HG03139 (cell line): ENCODE data around the gene PFDN1.
A peak's percentile ranks its signal among the peaks of the same experiment; 100 is the strongest.
"Not testable (repeated sequence)": the region's sequence is repeated elsewhere in the genome, so short reads cannot be mapped to it uniquely, and the experiment has no call there.

Experiments
- ATAC-seq: cut with Tn5 transposase; IDR thresholded peaks from one replicate; pipeline ENCODE4 v1.9.1; 2021; ENCODE audit not compliant: unreplicated experiment

PFDN1 gene

GRCh38 chr5:140219068-140219991, 83.6 kb downstream of the PFDN1 start:
- no peak for ATAC-seq

- ATAC-seq = no peak
Measured at GRCh38 chr5:140217299-140218026, 85.4 kb downstream of the PFDN1 start.

- ATAC-seq = no peak
Measured at GRCh38 chr5:140216478-140217074, 86.3 kb downstream of the PFDN1 start.

- no peak for ATAC-seq
Measured at GRCh38 chr5:140215276-140215675, 87.6 kb downstream of the PFDN1 start.

- no peak for ATAC-seq
Measured at GRCh38 chr5:140214831-140215230, 88.1 kb downstream of the PFDN1 start.

GRCh38 chr5:140213370-140213983, 89.4 kb downstream of the PFDN1 start:
- no peak for ATAC-seq

GRCh38 chr5:140208065-140208464, 94.8 kb downstream of the PFDN1 start:
- no peak for ATAC-seq

- peak; percentile 78 for ATAC-seq
Measured at GRCh38 chr5:140207250-140207964, 95.5 kb downstream of the PFDN1 start.

- no peak for ATAC-seq
Measured at GRCh38 chr5:140205952-140206351, 96.9 kb downstream of the PFDN1 start.

- no peak for ATAC-seq
Measured at GRCh38 chr5:140205216-140205615, 97.7 kb downstream of the PFDN1 start.

- ATAC-seq = no peak
Measured at GRCh38 chr5:140202610-140203009, 100.3 kb downstream of the PFDN1 start.

GRCh38 chr5:140202078-140202477, 100.8 kb downstream of the PFDN1 start:
- no peak for ATAC-seq

GRCh38 chr5:140198915-140199314, 104.0 kb downstream of the PFDN1 start:
- not testable (repeated sequence) for ATAC-seq

GRCh38 chr5:140197023-140197422, 105.9 kb downstream of the PFDN1 start:
- ATAC-seq = no peak

GRCh38 chr5:140196115-140196814, 106.6 kb downstream of the PFDN1 start:
- no peak for ATAC-seq
